ENCODE data around the gene CENPS. TPM values are rescaled to one million over a fixed set of nuclear protein-coding genes. Genes with fewer than 3 reads are reported as not detected.

CENPS gene
- total RNA-seq, 1 experiment from 2014 or later = 17.8 TPM

GRCh38 chr1:10475510-10475909 is 45.3 kb downstream of the CENPS start:
- Histone ChIP-seq H2AK5ac (ENCODE audit: insufficient read length, low read length) (no peak overlapping the region), H3K23me2 (ENCODE audit: insufficient read length, low read depth, low read length, poor library complexity, severe bottlenecking) (peaks cover 6% of the 10 kb centered on the region), H3K4me2 (ENCODE audit: insufficient read depth, insufficient read length, low read length) (peak overlapping the region; percentile 80), H3K23ac (ENCODE audit: insufficient read length, low read depth, low read length) (no peak overlapping the region), H2BK12ac (ENCODE audit: insufficient read length, low read depth, low read length) (no peak overlapping the region), H2BK5ac (ENCODE audit: insufficient read length, low read length) (no peak overlapping the region), H3K27me3 (ENCODE audit: insufficient read depth, low read length) (no peaks in the 10 kb centered on the region), H4K5ac (ENCODE audit: insufficient read length, low read depth, low read length) (no peak overlapping the region), H3K9ac (ENCODE audit: extremely low read depth, insufficient read length, low read length) (peak overlapping the region; percentile 65), H3K4ac (ENCODE audit: low read depth, low read length) (no peak overlapping the region), H3K14ac (ENCODE audit: insufficient read depth, low read length) (no peak overlapping the region), H2BK15ac (ENCODE audit: low read depth, low read length) (no peak overlapping the region), H2AFZ (ENCODE audit: low read length) (no peak overlapping the region), H3K18ac (ENCODE audit: insufficient read length, low read depth, low read length) (no peak overlapping the region), H2BK120ac (ENCODE audit: low read depth, low read length, poor library complexity, severe bottlenecking) (no peak overlapping the region), H3K27ac (ENCODE audit: insufficient read length, low read depth, low read length) (no peak overlapping the region), H4K91ac (ENCODE audit: insufficient read length, low read depth, low read length) (no peak overlapping the region), H3T11ph (ENCODE audit: low read length) (no peak overlapping the region), H3K79me2 (ENCODE audit: insufficient read depth, low read length) (peaks cover 8% of the 10 kb centered on the region; the same call in 1 of the 2 replicates), H2BK20ac (ENCODE audit: low read depth, low read length, poor library complexity, severe bottlenecking) (no peak overlapping the region), H3K4me1 (ENCODE audit: insufficient read depth, low read length) (peaks cover 2% of the 10 kb centered on the region; the same call in 1 of the 2 replicates), H4K20me1 (ENCODE audit: control insufficient read depth, insufficient read depth, insufficient read length) (no peaks in the 10 kb centered on the region), H3K56ac (ENCODE audit: insufficient read length, low read depth, low read length) (no peak overlapping the region), H3K79me1 (ENCODE audit: insufficient read depth, low read depth, low read length, poor library complexity, severe bottlenecking) (peaks cover 2% of the 10 kb centered on the region), H4K8ac (replicated peaks; ENCODE audit: insufficient read length, low read depth, low read length) (no peak overlapping the region), H3K9me3 (ENCODE audit: control insufficient read depth, low read depth, low read length) (no peaks in the 10 kb centered on the region)
- no peak for DNase-seq
- no peak for TF ChIP-seq CTCF (conservative IDR thresholded peaks at IDR 0.05)
- Mint-ChIP-seq H3K36me3 (ENCODE audit: insufficient read depth in 1 of 3, low read depth in 3 of 3) (peaks cover 3 to 6% (median 5%) of the 10 kb centered on the region in 3 experiments; a peak in 5 of 7 replicates), H3K4me3 (peak overlapping the region; percentile 94 to 97), H3K4me1 (peaks cover 22 to 24% of the 10 kb centered on the region in 2 experiments), H3K27me3 (ENCODE audit: low read depth) (no peaks in the 10 kb centered on the region), H3K27ac (peak overlapping the region; percentile 92 to 99 (median 97)), H3K9me3 (no peaks in the 10 kb centered on the region)
- no CpG with 5 or more reads among the region's 13 CpGs for WGBS (ENCODE audit: extremely low coverage, insufficient read length, low lambda C conversion rate)
